ENCODE results near the gene TENM3.

Gene TENM3

GRCh38 chr4:182271731-182272130 is 28.5 kb downstream of the TENM3 start:
- ATAC-seq, result no peak
- TF ChIP-seq TCF4 (CRISPR knock-in tag; IDR thresholded peaks at IDR 0.05; ENCODE audit: borderline replicate concordance) (no peak), CSRNP3 (CRISPR knock-in tag; IDR thresholded peaks at IDR 0.05) (no peak), ISL1 (CRISPR knock-in tag; IDR thresholded peaks at IDR 0.05) (no peak), GLIS3 (CRISPR knock-in tag; IDR thresholded peaks at IDR 0.05) (no peak), ZNF8 (CRISPR knock-in tag; IDR thresholded peaks at IDR 0.05) (no peak), ZNF565 (CRISPR knock-in tag; conservative IDR thresholded peaks at IDR 0.05; ENCODE audit: low read depth) (no peak), OSR1 (CRISPR knock-in tag; IDR thresholded peaks at IDR 0.05) (no peak), PPARA (CRISPR knock-in tag; IDR thresholded peaks at IDR 0.05; ENCODE audit: borderline replicate concordance) (no peak), TOX (CRISPR knock-in tag; IDR thresholded peaks at IDR 0.05; ENCODE audit: borderline replicate concordance) (no peak), ARNTL (CRISPR knock-in tag; IDR thresholded peaks at IDR 0.05; ENCODE audit: borderline replicate concordance, low read depth) (no peak), RARB (CRISPR knock-in tag; IDR thresholded peaks at IDR 0.05) (no peak), BACH2 (CRISPR knock-in tag; IDR thresholded peaks at IDR 0.05; ENCODE audit: borderline replicate concordance) (no peak), PATZ1 (CRISPR knock-in tag; IDR thresholded peaks at IDR 0.05; ENCODE audit: borderline replicate concordance) (no peak), ESRRG (CRISPR knock-in tag; IDR thresholded peaks at IDR 0.05) (no peak), CSDC2 (CRISPR knock-in tag; IDR thresholded peaks at IDR 0.05) (no peak), TSHZ2 (CRISPR knock-in tag; IDR thresholded peaks at IDR 0.05) (no peak), ZFP3 (CRISPR knock-in tag; IDR thresholded peaks at IDR 0.05) (no peak), ZFP30 (CRISPR knock-in tag; IDR thresholded peaks at IDR 0.05) (no peak), CREB5 (CRISPR knock-in tag; IDR thresholded peaks at IDR 0.05; ENCODE audit: low read depth) (no peak), POU6F1 (CRISPR knock-in tag; IDR thresholded peaks at IDR 0.05; ENCODE audit: borderline replicate concordance, low read depth) (no peak)

- no peak for TF ChIP-seq TOX (CRISPR knock-in tag; IDR thresholded peaks at IDR 0.05; ENCODE audit: borderline replicate concordance)
- TF ChIP-seq TSHZ2 (CRISPR knock-in tag; IDR thresholded peaks at IDR 0.05), result no peak
- TF ChIP-seq PPARA (CRISPR knock-in tag; IDR thresholded peaks at IDR 0.05; ENCODE audit: borderline replicate concordance), result no peak
- no peak for TF ChIP-seq ZFP30 (CRISPR knock-in tag; IDR thresholded peaks at IDR 0.05)
- no peak for TF ChIP-seq ZNF70 (CRISPR knock-in tag; IDR thresholded peaks at IDR 0.05)
- no peak for TF ChIP-seq CSDC2 (CRISPR knock-in tag; IDR thresholded peaks at IDR 0.05)
- no peak for TF ChIP-seq ZNF565 (CRISPR knock-in tag; conservative IDR thresholded peaks at IDR 0.05; ENCODE audit: low read depth)
- TF ChIP-seq BACH2 (CRISPR knock-in tag; IDR thresholded peaks at IDR 0.05; ENCODE audit: borderline replicate concordance), result no peak
- no peak for TF ChIP-seq ISL1 (CRISPR knock-in tag; IDR thresholded peaks at IDR 0.05)
- no peak for ATAC-seq
These were observed 28.9 kb downstream of the TENM3 start for GRCh38 chr4:182272151-182272550.
